WTC11 (cell line): Measurements from ENCODE around the gene EFNB3. TPM values are rescaled to one million over a fixed set of nuclear protein-coding genes. Genes with fewer than 3 reads are reported as not detected.

Experiments used
- ATAC-seq: fragments of 200-7000 bp; cut with Tn5 transposase; 2 replicates; pipeline ENCODE4 v1.10.0; 2021; ENCODE audit warnings: mild to moderate bottlenecking, moderate library complexity
- CTCF ChIA-PET: fragments of 300-600 bp; sonication (Branson Sonifier 250); formaldehyde crosslinking; loops from one replicate; lab custom pipeline; 2021; ENCODE audit warnings: antibody characterized with exemption; lab: Charles Lee
- POLR2A ChIA-PET: fragments of 350-600 bp; sonication (Branson Sonifier 250); formaldehyde crosslinking; loops from one replicate; lab custom pipeline; 2021; ENCODE audit warnings: antibody characterized with exemption; lab: Charles Lee
- DNase-seq: peaks from one replicate; pipeline ENCODE4 v3.0.0; 2021; ENCODE audit warnings: low spot score
- H3K27ac Mint-ChIP-seq: 2 replicates; pipeline ENCODE4 v1.8.0; 2021; ENCODE audit warnings: mixed read lengths
- H3K27me3 Mint-ChIP-seq: 2 replicates; pipeline ENCODE4 v1.8.0; 2021; ENCODE audit warnings: low read depth, mild to moderate bottlenecking, moderate library complexity, mixed read lengths
- H3K36me3 Mint-ChIP-seq: 2 replicates; pipeline ENCODE4 v1.8.0; 2021; ENCODE audit warnings: mixed read lengths
- H3K4me1 Mint-ChIP-seq: 2 replicates; pipeline ENCODE4 v1.8.0; 2022; ENCODE audit warnings: mixed read lengths
- H3K4me3 Mint-ChIP-seq: 2 replicates; pipeline ENCODE4 v1.8.0; 2021; ENCODE audit warnings: mild to moderate bottlenecking, moderate library complexity, mixed read lengths
- H3K9me3 Mint-ChIP-seq: 2 replicates; pipeline ENCODE4 v1.8.0; 2021; ENCODE audit warnings: mixed read lengths
- CBFB ChIP-seq: sonication (generic); formaldehyde crosslinking; IDR thresholded peaks from 2 replicates; pipeline ENCODE4 v1.8.1; 2022; ENCODE audit warnings: mild to moderate bottlenecking, low read depth, missing genetic modification reagents
- ETV6 ChIP-seq: sonication (generic); formaldehyde crosslinking; IDR thresholded peaks from 2 replicates; pipeline ENCODE4 v1.8.1; 2022; ENCODE audit warnings: mild to moderate bottlenecking, missing genetic modification reagents
- GRHL2 ChIP-seq: fragments of 250-450 bp; sonication (Bioruptor Pico); IDR thresholded peaks from 2 replicates; pipeline ENCODE4 v1.8.0; 2022; ENCODE audit warnings: mild to moderate bottlenecking, moderate library complexity; ENCODE audit not compliant: insufficient replicate concordance, severe bottlenecking
- IRF2 ChIP-seq: sonication (generic); formaldehyde crosslinking; IDR thresholded peaks from 2 replicates; pipeline ENCODE4 v1.8.0; 2022; ENCODE audit warnings: low read depth, missing genetic modification reagents, borderline replicate concordance
- JAZF1 ChIP-seq: fragments of 250-450 bp; sonication (Bioruptor Pico); IDR thresholded peaks from 2 replicates; pipeline ENCODE4 v1.9.0; 2021; ENCODE audit warnings: moderate library complexity, mild to moderate bottlenecking, inconsistent platforms
- NFYB ChIP-seq: sonication (generic); formaldehyde crosslinking; conservative IDR thresholded peaks from 2 replicates; pipeline ENCODE4 v1.8.0; 2022; ENCODE audit warnings: low read depth, missing genetic modification reagents
- SP1 ChIP-seq: sonication (generic); formaldehyde crosslinking; conservative IDR thresholded peaks from 2 replicates; pipeline ENCODE4 v1.8.1; 2022; ENCODE audit warnings: missing genetic modification reagents
- ZBTB21 ChIP-seq: sonication (generic); formaldehyde crosslinking; IDR thresholded peaks from 2 replicates; pipeline ENCODE4 v1.8.1; 2023; ENCODE audit warnings: mild to moderate bottlenecking, missing genetic modification reagents, borderline replicate concordance
- ZNF416 ChIP-seq: fragments of 250-450 bp; sonication (Bioruptor Pico); IDR thresholded peaks from 2 replicates; pipeline ENCODE4 v1.9.0; 2021; ENCODE audit warnings: mild to moderate bottlenecking, inconsistent platforms
- total RNA-seq: library from RNA; stranded (reverse); gene quantifications from 3 replicates; pipeline ENCODE4 v1.2.3, GENCODE V29; 2021
- TF ChIP-seq, protein P1 (sequence below): sonication (generic); formaldehyde crosslinking; IDR thresholded peaks from 2 replicates; pipeline ENCODE4 v1.8.1; 2022; ENCODE audit warnings: low read depth, missing genetic modification reagents, borderline replicate concordance
- TF ChIP-seq, protein P2 (sequence below): fragments of 250-450 bp; sonication (Bioruptor Pico); IDR thresholded peaks from 2 replicates; pipeline ENCODE4 v1.9.0; 2021; ENCODE audit warnings: mild to moderate bottlenecking, borderline replicate concordance
- TF ChIP-seq, protein P3 (sequence below): sonication (generic); formaldehyde crosslinking; IDR thresholded peaks from 2 replicates; pipeline ENCODE4 v1.8.0; 2023; ENCODE audit warnings: missing genetic modification reagents, mild to moderate bottlenecking, borderline replicate concordance

EFNB3 gene
- total RNA-seq, 1 experiment from 2014 or later, result 14.7 TPM

DNA sequence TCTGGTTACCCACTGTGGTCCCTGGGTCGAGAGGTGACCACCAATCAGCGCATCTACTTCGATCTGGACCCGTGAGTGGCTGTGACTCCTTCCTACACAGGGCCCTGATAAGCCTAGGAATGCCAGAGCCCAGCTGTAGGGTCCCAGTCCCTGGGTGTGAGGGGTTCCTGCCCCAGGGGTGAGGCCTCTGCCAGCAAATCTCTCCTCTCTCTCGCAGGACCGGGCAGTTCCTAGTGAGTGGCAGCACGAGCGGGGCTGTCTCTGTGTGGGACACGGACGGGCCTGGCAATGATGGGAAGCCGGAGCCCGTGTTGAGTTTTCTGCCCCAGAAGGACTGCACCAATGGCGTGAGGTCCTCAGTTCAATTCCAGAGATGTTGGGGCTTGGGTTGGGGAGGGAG lies 2.2 kb upstream of the EFNB3 start (continued):
- TF ChIP-seq, protein P1, sequence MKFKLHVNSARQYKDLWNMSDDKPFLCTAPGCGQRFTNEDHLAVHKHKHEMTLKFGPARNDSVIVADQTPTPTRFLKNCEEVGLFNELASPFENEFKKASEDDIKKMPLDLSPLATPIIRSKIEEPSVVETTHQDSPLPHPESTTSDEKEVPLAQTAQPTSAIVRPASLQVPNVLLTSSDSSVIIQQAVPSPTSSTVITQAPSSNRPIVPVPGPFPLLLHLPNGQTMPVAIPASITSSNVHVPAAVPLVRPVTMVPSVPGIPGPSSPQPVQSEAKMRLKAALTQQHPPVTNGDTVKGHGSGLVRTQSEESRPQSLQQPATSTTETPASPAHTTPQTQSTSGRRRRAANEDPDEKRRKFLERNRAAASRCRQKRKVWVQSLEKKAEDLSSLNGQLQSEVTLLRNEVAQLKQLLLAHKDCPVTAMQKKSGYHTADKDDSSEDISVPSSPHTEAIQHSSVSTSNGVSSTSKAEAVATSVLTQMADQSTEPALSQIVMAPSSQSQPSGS (CRISPR knock-in tag), result no peak
- TF ChIP-seq ZBTB21, result no peak
- TF ChIP-seq CBFB (CRISPR knock-in tag), result no peak
- TF ChIP-seq, all 79 proteins: peak for 0

DNA sequence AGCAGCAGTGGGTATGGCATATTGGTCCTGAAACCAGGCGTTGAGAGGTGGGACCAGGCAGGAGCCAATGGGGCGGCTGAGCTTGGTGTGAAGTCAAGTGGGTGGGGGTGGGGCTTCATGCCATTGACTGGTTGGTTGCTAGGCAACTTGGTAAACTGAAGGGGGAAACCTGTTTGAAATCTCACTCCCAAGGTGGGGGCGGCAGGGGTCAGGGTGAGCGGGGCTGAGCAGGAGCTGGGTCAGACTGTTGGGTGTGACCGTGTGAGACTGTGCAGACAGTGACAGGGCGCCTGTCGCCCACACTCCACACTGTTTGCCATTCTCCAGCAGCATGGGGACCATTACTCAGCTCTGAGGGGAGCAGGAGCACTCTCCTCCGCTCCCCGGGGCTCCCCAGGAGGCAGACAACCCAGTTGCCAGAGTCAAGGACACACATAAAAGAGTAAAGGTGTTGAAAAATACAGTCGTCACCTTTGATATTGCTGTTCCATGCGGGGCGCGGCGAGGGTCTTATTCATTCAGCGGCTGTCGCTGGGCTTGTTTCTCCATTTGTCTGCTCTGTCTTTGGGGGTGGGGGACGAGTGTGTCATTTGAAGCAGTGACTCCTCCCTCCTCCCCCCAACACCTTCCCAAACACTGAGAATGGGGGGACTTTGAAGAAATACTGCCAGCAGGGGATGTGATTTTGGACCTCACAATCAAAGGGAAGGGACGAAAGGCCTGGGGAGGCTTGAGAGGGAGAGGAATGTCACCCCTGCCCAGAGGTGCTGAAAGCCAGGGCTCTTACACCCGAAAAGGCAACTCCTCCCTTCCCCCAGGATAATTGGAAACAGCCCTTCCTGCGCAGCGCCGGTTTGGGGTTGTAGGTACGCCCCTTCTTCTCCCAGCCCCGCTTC lies 1.2 kb upstream of the EFNB3 start:
- POLR2A ChIA-PET, result interaction anchor here (0.6 to 4.0 kb wide), 15 partner anchors 13 to 166 kb away, joined by 3 to 55 read pairs (median 5); partner anchors contain the start of genes ATP1B2, DNAH2, SAT2 and TP53
- H3K4me1 Mint-ChIP-seq, result peaks cover 30% of the 10 kb centered on the region
- H3K36me3 Mint-ChIP-seq, result peaks cover 2% of the 10 kb centered on the region; the same call in 1 of the 2 replicates
- H3K27ac Mint-ChIP-seq, result peak overlapping the region; percentile 88
- ATAC-seq, result peak; percentile 68
- no peak; the same call in 1 of the 2 replicates for TF ChIP-seq SP1 (CRISPR knock-in tag)
- TF ChIP-seq ZBTB21, result no peak
- TF ChIP-seq, protein P2, sequence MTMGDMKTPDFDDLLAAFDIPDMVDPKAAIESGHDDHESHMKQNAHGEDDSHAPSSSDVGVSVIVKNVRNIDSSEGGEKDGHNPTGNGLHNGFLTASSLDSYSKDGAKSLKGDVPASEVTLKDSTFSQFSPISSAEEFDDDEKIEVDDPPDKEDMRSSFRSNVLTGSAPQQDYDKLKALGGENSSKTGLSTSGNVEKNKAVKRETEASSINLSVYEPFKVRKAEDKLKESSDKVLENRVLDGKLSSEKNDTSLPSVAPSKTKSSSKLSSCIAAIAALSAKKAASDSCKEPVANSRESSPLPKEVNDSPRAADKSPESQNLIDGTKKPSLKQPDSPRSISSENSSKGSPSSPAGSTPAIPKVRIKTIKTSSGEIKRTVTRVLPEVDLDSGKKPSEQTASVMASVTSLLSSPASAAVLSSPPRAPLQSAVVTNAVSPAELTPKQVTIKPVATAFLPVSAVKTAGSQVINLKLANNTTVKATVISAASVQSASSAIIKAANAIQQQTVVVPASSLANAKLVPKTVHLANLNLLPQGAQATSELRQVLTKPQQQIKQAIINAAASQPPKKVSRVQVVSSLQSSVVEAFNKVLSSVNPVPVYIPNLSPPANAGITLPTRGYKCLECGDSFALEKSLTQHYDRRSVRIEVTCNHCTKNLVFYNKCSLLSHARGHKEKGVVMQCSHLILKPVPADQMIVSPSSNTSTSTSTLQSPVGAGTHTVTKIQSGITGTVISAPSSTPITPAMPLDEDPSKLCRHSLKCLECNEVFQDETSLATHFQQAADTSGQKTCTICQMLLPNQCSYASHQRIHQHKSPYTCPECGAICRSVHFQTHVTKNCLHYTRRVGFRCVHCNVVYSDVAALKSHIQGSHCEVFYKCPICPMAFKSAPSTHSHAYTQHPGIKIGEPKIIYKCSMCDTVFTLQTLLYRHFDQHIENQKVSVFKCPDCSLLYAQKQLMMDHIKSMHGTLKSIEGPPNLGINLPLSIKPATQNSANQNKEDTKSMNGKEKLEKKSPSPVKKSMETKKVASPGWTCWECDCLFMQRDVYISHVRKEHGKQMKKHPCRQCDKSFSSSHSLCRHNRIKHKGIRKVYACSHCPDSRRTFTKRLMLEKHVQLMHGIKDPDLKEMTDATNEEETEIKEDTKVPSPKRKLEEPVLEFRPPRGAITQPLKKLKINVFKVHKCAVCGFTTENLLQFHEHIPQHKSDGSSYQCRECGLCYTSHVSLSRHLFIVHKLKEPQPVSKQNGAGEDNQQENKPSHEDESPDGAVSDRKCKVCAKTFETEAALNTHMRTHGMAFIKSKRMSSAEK, result peak; percentile 36; the same call in 1 of the 2 replicates
- peak; percentile 16; the same call in 1 of the 2 replicates for TF ChIP-seq NFYB
- no peak for TF ChIP-seq ETV6
- H3K9me3 Mint-ChIP-seq, result no peaks in the 10 kb centered on the region
- CTCF ChIA-PET, result interaction anchor here (0.6 to 6.1 kb wide), 20 partner anchors 8 to 505 kb away, joined by 3 to 72 read pairs (median 4); partner anchors contain the start of genes DNAH2, FXR2, NAA38 and SAT2
- peak overlapping the region; percentile 86 for H3K4me3 Mint-ChIP-seq
- peaks cover 13% of the 10 kb centered on the region for H3K27me3 Mint-ChIP-seq
- DNase-seq, result peak; percentile 81

DNA sequence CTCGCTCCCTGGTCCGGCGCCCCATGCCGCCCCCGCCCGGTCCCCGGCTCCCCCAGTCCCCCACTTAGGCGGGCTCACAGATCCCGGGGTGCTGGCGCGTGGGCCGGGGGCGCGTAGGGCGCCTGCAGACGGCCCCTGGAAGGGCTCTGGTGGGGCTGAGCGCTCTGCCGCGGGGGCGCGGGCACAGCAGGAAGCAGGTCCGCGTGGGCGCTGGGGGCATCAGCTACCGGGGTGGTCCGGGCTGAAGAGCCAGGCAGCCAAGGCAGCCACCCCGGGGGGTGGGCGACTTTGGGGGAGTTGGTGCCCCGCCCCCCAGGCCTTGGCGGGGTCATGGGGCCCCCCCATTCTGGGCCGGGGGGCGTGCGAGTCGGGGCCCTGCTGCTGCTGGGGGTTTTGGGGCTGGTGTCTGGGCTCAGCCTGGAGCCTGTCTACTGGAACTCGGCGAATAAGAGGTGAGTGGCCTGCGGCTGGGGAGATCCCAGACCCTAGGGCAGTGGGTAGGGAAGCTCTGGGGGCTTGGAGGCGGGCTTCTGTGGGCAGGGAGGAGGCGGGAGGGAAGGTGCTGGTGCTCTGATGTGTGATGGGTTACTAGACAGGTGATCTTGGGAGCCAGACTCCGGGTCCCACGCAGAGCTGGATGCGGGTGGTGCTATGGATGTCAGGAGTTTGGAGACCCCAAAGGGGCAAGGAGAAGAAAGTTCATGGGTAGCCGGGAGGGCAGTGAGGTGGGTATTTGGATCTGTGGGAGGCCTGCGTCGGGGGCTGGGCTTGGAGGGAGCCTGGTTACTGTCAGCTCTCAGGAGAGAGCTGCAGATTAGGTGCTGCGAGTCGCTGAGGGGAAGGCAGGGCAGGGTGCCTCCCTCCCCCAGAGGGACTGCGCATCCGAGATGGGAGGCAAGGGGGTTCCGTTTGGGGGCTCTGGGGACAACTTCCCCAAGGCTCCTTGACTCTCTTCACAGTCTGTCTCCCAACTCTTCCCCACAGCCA lies 560 bp downstream of the EFNB3 start:
- Mint-ChIP-seq H3K27me3 (peaks cover 13% of the 10 kb centered on the region), H3K27ac (no peak overlapping the region), H3K9me3 (no peaks in the 10 kb centered on the region), H3K36me3 (peaks cover 2% of the 10 kb centered on the region; the same call in 1 of the 2 replicates), H3K4me3 (peak overlapping the region; percentile 86), H3K4me1 (peaks cover 35% of the 10 kb centered on the region)
- POLR2A ChIA-PET, result interaction anchor here (0.9 to 4.0 kb wide), 4 partner anchors 11 to 78 kb away, joined by 3 to 55 read pairs (median 14); partner anchors contain the start of genes DNAH2, SAT2, TP53 and WRAP53
- CTCF ChIA-PET, result interaction anchor here (0.7 to 6.1 kb wide), 15 partner anchors 8 to 368 kb away, joined by 3 to 72 read pairs (median 5); partner anchors contain the start of genes DNAH2, SAT2, SHBG and SOX15
- peak; percentile 33 for ATAC-seq
- peak; percentile 47 for DNase-seq
- no peak for TF ChIP-seq GRHL2 (CRISPR knock-in tag)
- TF ChIP-seq, protein P2, result no peak
- no peak for TF ChIP-seq JAZF1 (CRISPR knock-in tag)
- TF ChIP-seq IRF2 (CRISPR knock-in tag), result no peak
- no peak for TF ChIP-seq ZNF416 (CRISPR knock-in tag)
- TF ChIP-seq, protein P3, sequence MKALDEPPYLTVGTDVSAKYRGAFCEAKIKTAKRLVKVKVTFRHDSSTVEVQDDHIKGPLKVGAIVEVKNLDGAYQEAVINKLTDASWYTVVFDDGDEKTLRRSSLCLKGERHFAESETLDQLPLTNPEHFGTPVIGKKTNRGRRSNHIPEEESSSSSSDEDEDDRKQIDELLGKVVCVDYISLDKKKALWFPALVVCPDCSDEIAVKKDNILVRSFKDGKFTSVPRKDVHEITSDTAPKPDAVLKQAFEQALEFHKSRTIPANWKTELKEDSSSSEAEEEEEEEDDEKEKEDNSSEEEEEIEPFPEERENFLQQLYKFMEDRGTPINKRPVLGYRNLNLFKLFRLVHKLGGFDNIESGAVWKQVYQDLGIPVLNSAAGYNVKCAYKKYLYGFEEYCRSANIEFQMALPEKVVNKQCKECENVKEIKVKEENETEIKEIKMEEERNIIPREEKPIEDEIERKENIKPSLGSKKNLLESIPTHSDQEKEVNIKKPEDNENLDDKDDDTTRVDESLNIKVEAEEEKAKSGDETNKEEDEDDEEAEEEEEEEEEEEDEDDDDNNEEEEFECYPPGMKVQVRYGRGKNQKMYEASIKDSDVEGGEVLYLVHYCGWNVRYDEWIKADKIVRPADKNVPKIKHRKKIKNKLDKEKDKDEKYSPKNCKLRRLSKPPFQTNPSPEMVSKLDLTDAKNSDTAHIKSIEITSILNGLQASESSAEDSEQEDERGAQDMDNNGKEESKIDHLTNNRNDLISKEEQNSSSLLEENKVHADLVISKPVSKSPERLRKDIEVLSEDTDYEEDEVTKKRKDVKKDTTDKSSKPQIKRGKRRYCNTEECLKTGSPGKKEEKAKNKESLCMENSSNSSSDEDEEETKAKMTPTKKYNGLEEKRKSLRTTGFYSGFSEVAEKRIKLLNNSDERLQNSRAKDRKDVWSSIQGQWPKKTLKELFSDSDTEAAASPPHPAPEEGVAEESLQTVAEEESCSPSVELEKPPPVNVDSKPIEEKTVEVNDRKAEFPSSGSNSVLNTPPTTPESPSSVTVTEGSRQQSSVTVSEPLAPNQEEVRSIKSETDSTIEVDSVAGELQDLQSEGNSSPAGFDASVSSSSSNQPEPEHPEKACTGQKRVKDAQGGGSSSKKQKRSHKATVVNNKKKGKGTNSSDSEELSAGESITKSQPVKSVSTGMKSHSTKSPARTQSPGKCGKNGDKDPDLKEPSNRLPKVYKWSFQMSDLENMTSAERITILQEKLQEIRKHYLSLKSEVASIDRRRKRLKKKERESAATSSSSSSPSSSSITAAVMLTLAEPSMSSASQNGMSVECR (CRISPR knock-in tag), result no peak
